Measurements from ENCODE around the gene SCN1A.

The SCN1A gene

GRCh38 chr2:166044853-166045483 is 82.9 kb downstream of the SCN1A start:
- H3K27me3 ChIP-seq (ENCODE audit: insufficient read depth, low read length): no peaks in the 10 kb centered on the region
- H3K9me3 ChIP-seq (ENCODE audit: low read length): peaks cover 2% of the 10 kb centered on the region
- no peak overlapping the region for H2AFZ ChIP-seq (ENCODE audit: low read depth, low read length)
- H3K4me3 ChIP-seq (ENCODE audit: low read length): no peak overlapping the region
- H3K4me1 ChIP-seq (ENCODE audit: insufficient read depth, low read length): no peaks in the 10 kb centered on the region
- no peaks in the 10 kb centered on the region for H3K36me3 ChIP-seq (ENCODE audit: insufficient read depth, low read length)

GRCh38 chr2:166042768-166043390 is 84.9 kb downstream of the SCN1A start:
- H2AFZ ChIP-seq (ENCODE audit: low read depth, low read length): no peak overlapping the region
- H3K27me3 ChIP-seq (ENCODE audit: insufficient read depth, low read length): no peaks in the 10 kb centered on the region
- H3K36me3 ChIP-seq (ENCODE audit: insufficient read depth, low read length): no peaks in the 10 kb centered on the region
- peaks cover 2% of the 10 kb centered on the region for H3K9me3 ChIP-seq (ENCODE audit: low read length)
- H3K4me3 ChIP-seq (ENCODE audit: low read length): no peak overlapping the region
- no peaks in the 10 kb centered on the region for H3K4me1 ChIP-seq (ENCODE audit: insufficient read depth, low read length)

GRCh38 chr2:166042356-166042755 is 85.5 kb downstream of the SCN1A start:
- H3K9me3 ChIP-seq (ENCODE audit: low read length): peaks cover 2% of the 10 kb centered on the region
- no peak overlapping the region for H3K4me3 ChIP-seq (ENCODE audit: low read length)
- H3K4me1 ChIP-seq (ENCODE audit: insufficient read depth, low read length): no peaks in the 10 kb centered on the region
- H3K27me3 ChIP-seq (ENCODE audit: insufficient read depth, low read length): no peaks in the 10 kb centered on the region
- H2AFZ ChIP-seq (ENCODE audit: low read depth, low read length): no peak overlapping the region
- no peaks in the 10 kb centered on the region for H3K36me3 ChIP-seq (ENCODE audit: insufficient read depth, low read length)

- no peaks in the 10 kb centered on the region for H3K27me3 ChIP-seq (ENCODE audit: insufficient read depth, low read length)
- H3K36me3 ChIP-seq (ENCODE audit: insufficient read depth, low read length): no peaks in the 10 kb centered on the region
- H2AFZ ChIP-seq (ENCODE audit: low read depth, low read length): no peak overlapping the region
- H3K4me3 ChIP-seq (ENCODE audit: low read length): no peak overlapping the region
- H3K9me3 ChIP-seq (ENCODE audit: low read length): peaks cover 2% of the 10 kb centered on the region
- no peaks in the 10 kb centered on the region for H3K4me1 ChIP-seq (ENCODE audit: insufficient read depth, low read length)
Measured at GRCh38 chr2:166041613-166042012, 86.2 kb downstream of the SCN1A start.

GRCh38 chr2:166032361-166032760 is 95.5 kb downstream of the SCN1A start:
- Histone ChIP-seq H3K36me3 (ENCODE audit: insufficient read depth, low read length) (no peaks in the 10 kb centered on the region), H3K4me3 (ENCODE audit: low read length) (no peak overlapping the region), H3K27me3 (ENCODE audit: insufficient read depth, low read length) (no peaks in the 10 kb centered on the region), H3K9me3 (ENCODE audit: low read length) (no peaks in the 10 kb centered on the region), H2AFZ (ENCODE audit: low read depth, low read length) (no peak overlapping the region), H3K4me1 (ENCODE audit: insufficient read depth, low read length) (no peaks in the 10 kb centered on the region)

- Histone ChIP-seq H3K4me1 (ENCODE audit: insufficient read depth, low read length) (no peaks in the 10 kb centered on the region), H3K4me3 (ENCODE audit: low read length) (no peak overlapping the region), H3K9me3 (ENCODE audit: low read length) (no peaks in the 10 kb centered on the region)
Measured at GRCh38 chr2:166031054-166031453, 96.8 kb downstream of the SCN1A start.

GRCh38 chr2:166025313-166025712 is 102.5 kb downstream of the SCN1A start:
- Histone ChIP-seq H3K4me3 (ENCODE audit: low read length) (no peak overlapping the region), H3K27me3 (ENCODE audit: insufficient read depth, low read length) (no peaks in the 10 kb centered on the region), H2AFZ (ENCODE audit: low read depth, low read length) (no peak overlapping the region), H3K9me3 (ENCODE audit: low read length) (no peaks in the 10 kb centered on the region), H3K4me1 (ENCODE audit: insufficient read depth, low read length) (no peaks in the 10 kb centered on the region), H3K36me3 (ENCODE audit: insufficient read depth, low read length) (no peaks in the 10 kb centered on the region)

More at GRCh38 chr2:166031054-166031453, 96.8 kb downstream of the SCN1A start:
- H3K36me3 ChIP-seq (ENCODE audit: insufficient read depth, low read length): no peaks in the 10 kb centered on the region
- no peak overlapping the region for H2AFZ ChIP-seq (ENCODE audit: low read depth, low read length)
- H3K27me3 ChIP-seq (ENCODE audit: insufficient read depth, low read length): no peaks in the 10 kb centered on the region

GRCh38 chr2:166017208-166017607 is 110.6 kb downstream of the SCN1A start:
- H3K27me3 ChIP-seq (ENCODE audit: insufficient read depth, low read length): no peaks in the 10 kb centered on the region
- no peaks in the 10 kb centered on the region for H3K4me1 ChIP-seq (ENCODE audit: insufficient read depth, low read length)
- H3K36me3 ChIP-seq (ENCODE audit: insufficient read depth, low read length): no peaks in the 10 kb centered on the region
- no peaks in the 10 kb centered on the region for H3K9me3 ChIP-seq (ENCODE audit: low read length)
- H2AFZ ChIP-seq (ENCODE audit: low read depth, low read length): no peak overlapping the region
- H3K4me3 ChIP-seq (ENCODE audit: low read length): no peak overlapping the region

- H3K36me3 ChIP-seq (ENCODE audit: insufficient read depth, low read length): no peaks in the 10 kb centered on the region
- H3K9me3 ChIP-seq (ENCODE audit: low read length): no peaks in the 10 kb centered on the region
- H3K27me3 ChIP-seq (ENCODE audit: insufficient read depth, low read length): no peaks in the 10 kb centered on the region
- no peak overlapping the region for H3K4me3 ChIP-seq (ENCODE audit: low read length)
- H3K4me1 ChIP-seq (ENCODE audit: insufficient read depth, low read length): no peaks in the 10 kb centered on the region
- no peak overlapping the region for H2AFZ ChIP-seq (ENCODE audit: low read depth, low read length)
Measured at GRCh38 chr2:166013878-166014277, 113.9 kb downstream of the SCN1A start.

- Histone ChIP-seq H3K9me3 (ENCODE audit: low read length) (no peaks in the 10 kb centered on the region), H3K36me3 (ENCODE audit: insufficient read depth, low read length) (no peaks in the 10 kb centered on the region), H3K27me3 (ENCODE audit: insufficient read depth, low read length) (no peaks in the 10 kb centered on the region), H3K4me3 (ENCODE audit: low read length) (no peak overlapping the region), H3K4me1 (ENCODE audit: insufficient read depth, low read length) (no peaks in the 10 kb centered on the region), H2AFZ (ENCODE audit: low read depth, low read length) (no peak overlapping the region)
Measured at GRCh38 chr2:166011660-166012059, 116.2 kb downstream of the SCN1A start.

GRCh38 chr2:166000401-166000800 is 127.4 kb downstream of the SCN1A start:
- H2AFZ ChIP-seq (ENCODE audit: low read depth, low read length): peak overlapping the region; percentile 40
- H3K4me3 ChIP-seq (ENCODE audit: low read length): no peak overlapping the region
- H3K27me3 ChIP-seq (ENCODE audit: insufficient read depth, low read length): no peaks in the 10 kb centered on the region
- H3K36me3 ChIP-seq (ENCODE audit: insufficient read depth, low read length): no peaks in the 10 kb centered on the region
- H3K4me1 ChIP-seq (ENCODE audit: insufficient read depth, low read length): no peaks in the 10 kb centered on the region
- no peaks in the 10 kb centered on the region for H3K9me3 ChIP-seq (ENCODE audit: low read length)

- Histone ChIP-seq H3K27me3 (ENCODE audit: insufficient read depth, low read length) (no peaks in the 10 kb centered on the region), H3K36me3 (ENCODE audit: insufficient read depth, low read length) (no peaks in the 10 kb centered on the region), H2AFZ (ENCODE audit: low read depth, low read length) (no peak overlapping the region), H3K9me3 (ENCODE audit: low read length) (no peaks in the 10 kb centered on the region), H3K4me1 (ENCODE audit: insufficient read depth, low read length) (peaks cover 4% of the 10 kb centered on the region), H3K4me3 (ENCODE audit: low read length) (no peak overlapping the region)
Measured at GRCh38 chr2:165990846-165991245, 137.0 kb downstream of the SCN1A start.

GRCh38 chr2:165989851-165990250 is 138.0 kb downstream of the SCN1A start:
- no peaks in the 10 kb centered on the region for H3K27me3 ChIP-seq (ENCODE audit: insufficient read depth, low read length)
- no peaks in the 10 kb centered on the region for H3K9me3 ChIP-seq (ENCODE audit: low read length)
- H2AFZ ChIP-seq (ENCODE audit: low read depth, low read length): no peak overlapping the region
- H3K4me3 ChIP-seq (ENCODE audit: low read length): no peak overlapping the region
- no peaks in the 10 kb centered on the region for H3K36me3 ChIP-seq (ENCODE audit: insufficient read depth, low read length)
- peaks cover 4% of the 10 kb centered on the region for H3K4me1 ChIP-seq (ENCODE audit: insufficient read depth, low read length)

GRCh38 chr2:165985120-165985519 is 142.7 kb downstream of the SCN1A start:
- no peaks in the 10 kb centered on the region for H3K4me1 ChIP-seq (ENCODE audit: insufficient read depth, low read length)
- no peaks in the 10 kb centered on the region for H3K27me3 ChIP-seq (ENCODE audit: insufficient read depth, low read length)
- H2AFZ ChIP-seq (ENCODE audit: low read depth, low read length): no peak overlapping the region
- no peak overlapping the region for H3K4me3 ChIP-seq (ENCODE audit: low read length)
- no peaks in the 10 kb centered on the region for H3K36me3 ChIP-seq (ENCODE audit: insufficient read depth, low read length)
- H3K9me3 ChIP-seq (ENCODE audit: low read length): no peaks in the 10 kb centered on the region
